Smooth muscle cell (in vitro differentiated cells): ENCODE results near the gene SRP68. TPM values are rescaled to one million over a fixed set of nuclear protein-coding genes. Genes with fewer than 3 reads are reported as not detected.
A peak's percentile ranks its signal among the peaks of the same experiment; 100 is the strongest.

Experiments used
- DNase-seq: peaks from one replicate; lab custom pipeline; 2025; ENCODE audit not compliant: unreplicated experiment; lab: John Stamatoyannopoulos, UW
- H2AFZ ChIP-seq: fragments of 200-600 bp; sonication (generic); 2 replicates; pipeline ENCODE4 v1.6.0; 2016; ENCODE audit warnings: antibody characterized with exemption, low read depth, mild to moderate bottlenecking
- H3F3A ChIP-seq: fragments of 200-600 bp; sonication (generic); 2 replicates; pipeline ENCODE4 v1.6.0; 2017; ENCODE audit warnings: antibody characterized with exemption, low read depth
- H3K27ac ChIP-seq: fragments of 200-600 bp; sonication (generic); 2 replicates; pipeline ENCODE4 v1.5.1; 2016; ENCODE audit warnings: low read depth, mild to moderate bottlenecking
- H3K27me3 ChIP-seq: fragments of 200-600 bp; sonication (generic); 2 replicates; pipeline ENCODE4 v1.6.1; 2016; ENCODE audit warnings: low read depth, mild to moderate bottlenecking
- H3K36me3 ChIP-seq: fragments of 200-600 bp; sonication (generic); 2 replicates; pipeline ENCODE4 v1.5.1; 2016; ENCODE audit warnings: low read depth
- H3K4me1 ChIP-seq: fragments of 200-600 bp; sonication (generic); 2 replicates; pipeline ENCODE4 v1.5.1; 2016; ENCODE audit warnings: low read depth
- H3K4me2 ChIP-seq: fragments of 200-600 bp; sonication (generic); 2 replicates; pipeline ENCODE4 v1.6.0; 2016; ENCODE audit warnings: mild to moderate bottlenecking
- H3K4me3 ChIP-seq: fragments of 200-600 bp; sonication (generic); 2 replicates; pipeline ENCODE4 v1.5.1; 2016; ENCODE audit warnings: mild to moderate bottlenecking
- H3K79me2 ChIP-seq: fragments of 200-600 bp; sonication (generic); 2 replicates; pipeline ENCODE4 v1.6.0; 2016; ENCODE audit warnings: low read depth, mild to moderate bottlenecking
- H3K9ac ChIP-seq: fragments of 200-600 bp; sonication (generic); 2 replicates; pipeline ENCODE4 v1.6.0; 2016; ENCODE audit warnings: low read depth
- H3K9me3 ChIP-seq: fragments of 200-600 bp; sonication (generic); replicated peaks from 2 replicates; pipeline ENCODE4 v1.5.1; 2016; ENCODE audit warnings: low read depth
- H4K20me1 ChIP-seq: fragments of 200-600 bp; sonication (generic); 2 replicates; pipeline ENCODE4 v1.6.0; 2016; ENCODE audit warnings: low read depth
- CTCF ChIP-seq: fragments of 200-600 bp; sonication (generic); IDR thresholded peaks from 2 replicates; pipeline ENCODE4 v1.5.1; 2017; ENCODE audit warnings: borderline replicate concordance, mild to moderate bottlenecking, antibody characterized with exemption; ENCODE audit not compliant: insufficient read depth, poor library complexity, severe bottlenecking
- WGBS: methylation state at CpG from one replicate; pipeline ENCODE4 v1.1.7; 2016; ENCODE audit warnings: low lambda C conversion rate; 5-methylcytosine and 5-hydroxymethylcytosine counted together
- microRNA-seq: library from miRNA; unstranded; fragments of <30 nt; microRNA quantifications from one replicate; pipeline ENCODE4, GENCODE V29; 2016; ENCODE audit warnings: borderline number of aligned reads
- polyA plus RNA-seq: library from polyadenylated mRNA; unstranded; fragments of >200 nt; fragmentation: Nextera tagmentation; extraction: Ambion mirVana; gene quantifications from 2 replicates; pipeline ENCODE4 v1.2.1, GENCODE V29; 2016
- small RNA-seq: library from RNA; depleted of rRNA; stranded (forward); fragments of <200 nt; gene quantifications from one replicate; pipeline ENCODE3, GENCODE V24; 2014
- total RNA-seq: library from RNA; depleted of rRNA; stranded (reverse); fragments of >200 nt; gene quantifications from 2 replicates; pipeline ENCODE4 v1.2.3, GENCODE V29; 2014

Gene SRP68
- total and polyA plus RNA-seq, 2 experiments from 2014 or later: 67.5 to 96.3 TPM

DNA sequence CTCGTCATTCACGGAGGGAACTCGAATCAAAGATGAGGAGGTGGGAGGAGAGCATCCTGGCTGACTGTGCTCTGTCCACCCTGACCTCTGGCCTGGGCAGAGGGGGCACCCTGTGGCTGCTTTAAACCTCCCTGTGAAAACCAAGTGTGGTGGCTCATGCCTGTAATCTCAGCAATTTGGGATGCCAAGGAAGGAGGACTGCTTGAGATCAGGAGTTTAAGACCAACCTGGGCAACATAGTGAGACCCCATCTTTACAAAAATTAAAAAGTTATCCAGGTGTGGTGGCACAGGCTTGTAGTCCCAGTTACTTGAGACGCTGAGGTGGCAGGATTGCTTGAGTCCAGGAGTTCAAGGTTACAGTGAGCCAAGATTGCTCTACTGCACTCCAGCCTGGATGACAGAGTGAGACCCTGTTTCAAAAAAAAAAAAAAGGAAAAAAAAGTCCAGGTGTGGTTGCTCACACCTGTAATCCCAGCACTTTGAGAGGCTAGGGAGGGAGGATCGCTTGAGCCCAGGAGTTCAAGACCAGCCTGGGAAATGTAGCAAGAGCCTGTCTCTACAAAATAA, 77.4 kb downstream of the SRP68 start:
- no peaks in the 10 kb centered on the region for H3K79me2 ChIP-seq
- no peaks in the 10 kb centered on the region for H3K4me1 ChIP-seq
- H3K27ac ChIP-seq: no peak overlapping the region
- DNase-seq: no peak
- H4K20me1 ChIP-seq: no peaks in the 10 kb centered on the region
- no peak for TF ChIP-seq CTCF
- no peaks in the 10 kb centered on the region for H3F3A ChIP-seq
- no peak overlapping the region for H3K9ac ChIP-seq
- H3K4me3 ChIP-seq: no peak overlapping the region
- no peaks in the 10 kb centered on the region for H3K9me3 ChIP-seq
- no peaks in the 10 kb centered on the region for H3K36me3 ChIP-seq
- no peak overlapping the region for H3K4me2 ChIP-seq
- H2AFZ ChIP-seq: no peak overlapping the region
- H3K27me3 ChIP-seq: no peaks in the 10 kb centered on the region
- WGBS: 97% methylated on average over 5 of the region's 5 CpGs

DNA sequence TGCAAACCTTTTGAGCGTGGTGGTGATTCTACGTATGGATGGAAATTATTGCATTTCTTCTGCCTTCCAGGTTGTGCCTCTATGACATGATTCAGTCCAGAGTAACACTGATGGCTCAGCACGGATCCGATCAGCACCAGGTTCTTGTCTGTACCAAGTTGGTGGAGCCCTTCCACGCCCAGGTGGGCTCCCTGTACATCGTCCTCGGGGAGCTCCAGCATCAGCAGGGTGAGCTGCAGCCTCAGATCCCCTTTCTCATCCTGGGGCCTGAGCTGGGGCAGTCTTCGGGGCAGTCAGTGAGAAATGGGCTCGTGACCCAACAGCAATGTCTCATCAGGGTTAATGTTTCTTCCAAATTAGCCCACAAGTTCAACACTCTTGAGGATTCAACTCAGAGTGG, 80.9 kb downstream of the SRP68 start:
- no peaks in the 10 kb centered on the region for H3K9me3 ChIP-seq
- no peak overlapping the region for H3K4me2 ChIP-seq
- TF ChIP-seq CTCF: no peak
- H3K36me3 ChIP-seq: no peaks in the 10 kb centered on the region
- no peak for DNase-seq
- H2AFZ ChIP-seq: no peak overlapping the region
- H3K4me1 ChIP-seq: no peaks in the 10 kb centered on the region
- no peaks in the 10 kb centered on the region for H4K20me1 ChIP-seq
- no peaks in the 10 kb centered on the region for H3K27me3 ChIP-seq
- H3K4me3 ChIP-seq: no peak overlapping the region
- H3K9ac ChIP-seq: no peak overlapping the region
- 94% methylated on average over 9 of the region's 9 CpGs for WGBS
- no peak overlapping the region for H3K27ac ChIP-seq
- H3K79me2 ChIP-seq: no peaks in the 10 kb centered on the region
- H3F3A ChIP-seq: no peaks in the 10 kb centered on the region

Small RNAs within 50 kb of the gene (microRNA-seq; reads per million reads assigned to microRNA genes)
- 5.8 reads per million, percentile 2 among the genes with 10 or more reads in this experiment for gene MIR6868

Small RNAs within 50 kb of the gene (small RNA-seq; reads per million reads assigned to genes)
- not detected for gene MIR6868

Other genes with a start within 250 kb of the SRP68 start
- gene UNC13D, start 228.1 kb downstream of the SRP68 start, total RNA-seq: 4.5 TPM in 2 replicates
- gene UNC13D, start 228.1 kb downstream of the SRP68 start, polyA plus RNA-seq: 2.4 and 9.6 TPM in 2 replicates
- 26.4 and 27.6 TPM in 2 replicates for gene WBP2, start 217.2 kb downstream of the SRP68 start, total RNA-seq
- gene WBP2, start 217.2 kb downstream of the SRP68 start, polyA plus RNA-seq: 91.4 and 111 TPM in 2 replicates
- gene TRIM47, start 193.9 kb downstream of the SRP68 start, total RNA-seq: 3.8 and 8.7 TPM in 2 replicates
- 16.1 and 31.7 TPM in 2 replicates for gene TRIM47, start 193.9 kb downstream of the SRP68 start, polyA plus RNA-seq
- gene TRIM65, start 175.6 kb downstream of the SRP68 start, total RNA-seq: 9.8 and 13.3 TPM in 2 replicates
- gene TRIM65, start 175.6 kb downstream of the SRP68 start, polyA plus RNA-seq: 15.4 and 17.4 TPM in 2 replicates
- 32.6 and 48.4 TPM in 2 replicates for gene MRPL38, start 167.6 kb downstream of the SRP68 start, total RNA-seq
- gene MRPL38, start 167.6 kb downstream of the SRP68 start, polyA plus RNA-seq: 90.5 and 107 TPM in 2 replicates
- 8.4 and 21.8 TPM in 2 replicates for gene FBF1, start 131.5 kb downstream of the SRP68 start, total RNA-seq
- gene FBF1, start 131.5 kb downstream of the SRP68 start, polyA plus RNA-seq: 4.6 and 8.2 TPM in 2 replicates
- 35.3 and 46.7 TPM in 2 replicates for gene ACOX1, start 93.4 kb downstream of the SRP68 start, total RNA-seq
- gene ACOX1, start 93.4 kb downstream of the SRP68 start, polyA plus RNA-seq: 25.9 and 30.2 TPM in 2 replicates
- gene TEN1, start 93.3 kb downstream of the SRP68 start, total RNA-seq: 4.2 and 15.5 TPM in 2 replicates
- 19.2 and 25.6 TPM in 2 replicates for gene TEN1, start 93.3 kb downstream of the SRP68 start, polyA plus RNA-seq
- 1.0 and 1.2 TPM in 2 replicates for gene CDK3, start 71.7 kb downstream of the SRP68 start, total RNA-seq
- gene CDK3, start 71.7 kb downstream of the SRP68 start, polyA plus RNA-seq: 3.9 and 10.2 TPM in 2 replicates
- gene EVPL, start 45.2 kb downstream of the SRP68 start, total RNA-seq: 1.6 and 1.9 TPM in 2 replicates
- 0.77 and 2.0 TPM in 2 replicates for gene EVPL, start 45.2 kb downstream of the SRP68 start, polyA plus RNA-seq
- gene GALR2, start 2.3 kb upstream of the SRP68 start, total RNA-seq: not detected in 2 replicates
- 0.17 TPM in 1 of 2 replicates, not detected in the other for gene GALR2, start 2.3 kb upstream of the SRP68 start, polyA plus RNA-seq
- not detected in 2 replicates for gene ZACN, start 6.7 kb upstream of the SRP68 start, total RNA-seq
- gene ZACN, start 6.7 kb upstream of the SRP68 start, polyA plus RNA-seq: 1.7 and 3.4 TPM in 2 replicates
- 49.8 and 59.1 TPM in 2 replicates for gene EXOC7, start 31.3 kb upstream of the SRP68 start, total RNA-seq
- gene EXOC7, start 31.3 kb upstream of the SRP68 start, polyA plus RNA-seq: 70.3 and 90.8 TPM in 2 replicates
- gene FOXJ1, start 68.7 kb upstream of the SRP68 start, total RNA-seq: not detected in 2 replicates
- not detected in 2 replicates for gene FOXJ1, start 68.7 kb upstream of the SRP68 start, polyA plus RNA-seq
- 0.09 and 1.2 TPM in 2 replicates for gene RNF157, start 168.0 kb upstream of the SRP68 start, total RNA-seq
- gene RNF157, start 168.0 kb upstream of the SRP68 start, polyA plus RNA-seq: 0.63 and 1.6 TPM in 2 replicates
- 2.6 and 5.9 TPM in 2 replicates for gene UBALD2, start 192.8 kb upstream of the SRP68 start, total RNA-seq
- 7.0 and 11.0 TPM in 2 replicates for gene UBALD2, start 192.8 kb upstream of the SRP68 start, polyA plus RNA-seq
- 1.2 TPM in 2 replicates for gene QRICH2, start 235.8 kb upstream of the SRP68 start, total RNA-seq
- 1.1 and 1.5 TPM in 2 replicates for gene QRICH2, start 235.8 kb upstream of the SRP68 start, polyA plus RNA-seq